KBM-7 (cell line): ENCODE results near the gene LZTS2.
A peak's percentile ranks its signal among the peaks of the same experiment; 100 is the strongest.

Experiments used
- DNase-seq: peaks from one replicate; pipeline ENCODE4 v3.0.0-alpha.2; 2015
- in situ Hi-C: fragments of 300-500 bp; cut with MboI; formaldehyde crosslinking; loops from 2 replicates; pipeline ENCODE4 v1.14.3; 2020; ENCODE audit warnings: low sequenced_read_pairs, low pct_unique_long_range_greater_than_20kb, mixed read lengths

The LZTS2 gene

GRCh38 chr10:100977436-100977835, 22.2 kb upstream of the LZTS2 start:
- DNase-seq, result no peak
- in situ Hi-C loops, result no loop called here

GRCh38 chr10:100978121-100978900, 21.3 kb upstream of the LZTS2 start:
- no peak for DNase-seq
- in situ Hi-C loops, result no loop called here

- no peak for DNase-seq
- in situ Hi-C loops, result no loop called here
These were observed 20.8 kb upstream of the LZTS2 start for GRCh38 chr10:100978901-100979195.

GRCh38 chr10:100979791-100980272, 19.8 kb upstream of the LZTS2 start:
- no peak for DNase-seq
- in situ Hi-C loops, result no loop called here

GRCh38 chr10:100980311-100980710, 19.3 kb upstream of the LZTS2 start:
- in situ Hi-C loops, result no loop called here
- no peak for DNase-seq

- DNase-seq, result no peak
These were observed 18.9 kb upstream of the LZTS2 start for GRCh38 chr10:100980711-100981110.

GRCh38 chr10:100981178-100981772, 18.3 kb upstream of the LZTS2 start:
- no peak for DNase-seq
- in situ Hi-C loops, result no loop called here

More at GRCh38 chr10:100980711-100981110, 18.9 kb upstream of the LZTS2 start:
- in situ Hi-C loops, result no loop called here

- in situ Hi-C loops, result no loop called here
- DNase-seq, result no peak
These were observed 16.4 kb upstream of the LZTS2 start for GRCh38 chr10:100982916-100983830.

- DNase-seq, result no peak
- in situ Hi-C loops, result no loop called here
These were observed 15.5 kb upstream of the LZTS2 start for GRCh38 chr10:100983868-100984671.

- DNase-seq, result no peak
- in situ Hi-C loops, result no loop called here
These were observed 14.9 kb upstream of the LZTS2 start for GRCh38 chr10:100984672-100985177.

- no peak for DNase-seq
- in situ Hi-C loops, result no loop called here
These were observed 14.3 kb upstream of the LZTS2 start for GRCh38 chr10:100985336-100985735.

GRCh38 chr10:100986623-100986951, 13.0 kb upstream of the LZTS2 start:
- in situ Hi-C loops, result no loop called here
- DNase-seq, result no peak

- in situ Hi-C loops, result no loop called here
These were observed 12.5 kb upstream of the LZTS2 start, which contains the start of the genes MRPL43 and TWNK for GRCh38 chr10:100986952-100987684. MRPL43 (minus strand) TSS chr10:100987497; CDS start chr10:100987443, 54 bp downstream. TWNK (plus strand) TSS chr10:100987543; CDS start chr10:100988211, 668 bp downstream.

GRCh38 chr10:100987685-100988049, 11.9 kb upstream of the LZTS2 start:
- in situ Hi-C loops, result no loop called here

More at GRCh38 chr10:100986952-100987684, 12.5 kb upstream of the LZTS2 start, which contains the start of the genes MRPL43 and TWNK:
- peak; percentile 87 for DNase-seq

GRCh38 chr10:100988166-100988565, 11.4 kb upstream of the LZTS2 start:
- no peak for DNase-seq
- in situ Hi-C loops, result no loop called here

More at GRCh38 chr10:100987685-100988049, 11.9 kb upstream of the LZTS2 start:
- no peak for DNase-seq

- DNase-seq, result no peak
- in situ Hi-C loops, result no loop called here
These were observed 10.5 kb upstream of the LZTS2 start for GRCh38 chr10:100989088-100989487.

GRCh38 chr10:100993986-100994708, 5.5 kb upstream of the LZTS2 start:
- DNase-seq, result no peak

More at GRCh38 chr10:100993986-100994708, 5.5 kb upstream of the LZTS2 start:
- in situ Hi-C loops, result no loop called here
